DND-41 (cell line): Measurements from ENCODE around the gene IL17RD.

Experiments used
- EZH2 ChIP-seq: IDR thresholded peaks from 3 replicates; pipeline ENCODE4 v1.6.1; 2012; ENCODE audit warnings: borderline replicate concordance, low read depth, mild to moderate bottlenecking, moderate library complexity, low read length, inconsistent platforms; ENCODE audit not compliant: severe bottlenecking
- TF ChIP-seq, protein P1 (sequence below): IDR thresholded peaks from 2 replicates; pipeline ENCODE4 v1.5.1; 2012; ENCODE audit warnings: borderline replicate concordance, low read length, moderate library complexity, mild to moderate bottlenecking; ENCODE audit not compliant: poor library complexity, severe bottlenecking; ENCODE audit errors: extremely low read depth

DNA sequence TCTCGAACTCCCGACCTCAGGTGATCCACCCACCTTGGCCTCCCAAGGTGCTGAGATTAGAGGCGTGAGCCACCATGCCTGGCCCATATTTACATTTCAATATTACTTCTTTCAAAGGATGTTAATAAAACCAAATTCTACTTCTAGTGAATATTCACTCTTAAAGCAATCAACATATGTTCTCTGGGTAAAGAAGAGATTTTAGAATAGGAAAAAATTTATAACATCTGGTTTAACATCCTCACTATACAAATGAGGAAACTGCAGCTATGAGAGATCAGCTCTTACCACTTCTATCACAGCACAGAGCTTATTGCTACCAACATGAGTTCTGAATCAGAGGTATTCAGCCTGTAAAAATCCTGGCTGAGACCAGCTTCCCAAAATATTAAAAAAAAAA is 48.7 kb downstream of the IL17RD start:
- TF ChIP-seq EZH2, result no peak
- TF ChIP-seq, protein P1, sequence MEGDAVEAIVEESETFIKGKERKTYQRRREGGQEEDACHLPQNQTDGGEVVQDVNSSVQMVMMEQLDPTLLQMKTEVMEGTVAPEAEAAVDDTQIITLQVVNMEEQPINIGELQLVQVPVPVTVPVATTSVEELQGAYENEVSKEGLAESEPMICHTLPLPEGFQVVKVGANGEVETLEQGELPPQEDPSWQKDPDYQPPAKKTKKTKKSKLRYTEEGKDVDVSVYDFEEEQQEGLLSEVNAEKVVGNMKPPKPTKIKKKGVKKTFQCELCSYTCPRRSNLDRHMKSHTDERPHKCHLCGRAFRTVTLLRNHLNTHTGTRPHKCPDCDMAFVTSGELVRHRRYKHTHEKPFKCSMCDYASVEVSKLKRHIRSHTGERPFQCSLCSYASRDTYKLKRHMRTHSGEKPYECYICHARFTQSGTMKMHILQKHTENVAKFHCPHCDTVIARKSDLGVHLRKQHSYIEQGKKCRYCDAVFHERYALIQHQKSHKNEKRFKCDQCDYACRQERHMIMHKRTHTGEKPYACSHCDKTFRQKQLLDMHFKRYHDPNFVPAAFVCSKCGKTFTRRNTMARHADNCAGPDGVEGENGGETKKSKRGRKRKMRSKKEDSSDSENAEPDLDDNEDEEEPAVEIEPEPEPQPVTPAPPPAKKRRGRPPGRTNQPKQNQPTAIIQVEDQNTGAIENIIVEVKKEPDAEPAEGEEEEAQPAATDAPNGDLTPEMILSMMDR, result no peak
